Parietal lobe (tissue), 1 donor: ENCODE data around the gene DHDDS. TPM values are rescaled to one million over a fixed set of nuclear protein-coding genes. Genes with fewer than 3 reads are reported as not detected.

Experiments
- total RNA-seq: library from RNA; depleted of rRNA; stranded (reverse); fragments of >200 nt; gene quantifications from one replicate; pipeline ENCODE4 v1.2.3, GENCODE V29; 2014

Gene DHDDS, protein sequence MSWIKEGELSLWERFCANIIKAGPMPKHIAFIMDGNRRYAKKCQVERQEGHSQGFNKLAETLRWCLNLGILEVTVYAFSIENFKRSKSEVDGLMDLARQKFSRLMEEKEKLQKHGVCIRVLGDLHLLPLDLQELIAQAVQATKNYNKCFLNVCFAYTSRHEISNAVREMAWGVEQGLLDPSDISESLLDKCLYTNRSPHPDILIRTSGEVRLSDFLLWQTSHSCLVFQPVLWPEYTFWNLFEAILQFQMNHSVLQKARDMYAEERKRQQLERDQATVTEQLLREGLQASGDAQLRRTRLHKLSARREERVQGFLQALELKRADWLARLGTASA
- 47.6 TPM for total RNA-seq

DNA sequence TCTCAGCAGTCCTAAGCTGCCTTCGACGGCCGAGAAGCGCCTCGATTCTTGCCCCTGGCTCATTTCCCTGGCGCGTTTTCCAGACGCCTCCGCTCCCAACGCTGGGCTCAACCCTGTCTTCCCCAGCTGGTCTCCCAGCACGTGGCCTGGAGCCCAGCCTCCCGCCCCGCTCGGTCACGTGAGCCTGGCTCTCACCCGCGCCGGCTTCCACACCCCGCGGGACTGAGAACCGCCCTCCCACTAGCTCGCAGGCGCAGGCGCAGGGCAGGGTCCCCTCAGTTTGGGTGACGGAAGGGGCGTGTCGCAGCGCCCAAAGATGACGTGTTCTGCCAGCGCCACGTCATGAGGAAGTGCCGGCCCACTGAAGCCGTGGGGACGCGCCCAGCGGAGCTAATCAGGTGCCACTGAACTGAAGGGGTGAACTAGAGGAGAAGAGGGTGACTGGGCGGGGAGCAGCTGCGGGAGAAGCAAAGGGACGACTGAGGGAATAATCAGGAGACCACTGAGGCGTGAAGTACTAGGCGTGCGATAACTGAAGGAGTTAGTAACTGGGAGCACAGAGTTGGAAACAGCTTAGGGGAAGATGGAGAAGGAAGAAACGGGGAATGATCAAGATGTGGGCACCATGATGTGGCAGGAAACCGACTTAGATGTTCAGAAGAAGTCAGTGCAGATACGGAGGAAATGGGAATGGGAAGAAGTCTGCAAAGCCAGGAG is at the start of gene DHDDS:
TSS of gene DHDDS (plus strand) at position 343 of the 717 bp plus-strand sequence. CDS start 625 bp downstream, outside the sequence.

DNA sequence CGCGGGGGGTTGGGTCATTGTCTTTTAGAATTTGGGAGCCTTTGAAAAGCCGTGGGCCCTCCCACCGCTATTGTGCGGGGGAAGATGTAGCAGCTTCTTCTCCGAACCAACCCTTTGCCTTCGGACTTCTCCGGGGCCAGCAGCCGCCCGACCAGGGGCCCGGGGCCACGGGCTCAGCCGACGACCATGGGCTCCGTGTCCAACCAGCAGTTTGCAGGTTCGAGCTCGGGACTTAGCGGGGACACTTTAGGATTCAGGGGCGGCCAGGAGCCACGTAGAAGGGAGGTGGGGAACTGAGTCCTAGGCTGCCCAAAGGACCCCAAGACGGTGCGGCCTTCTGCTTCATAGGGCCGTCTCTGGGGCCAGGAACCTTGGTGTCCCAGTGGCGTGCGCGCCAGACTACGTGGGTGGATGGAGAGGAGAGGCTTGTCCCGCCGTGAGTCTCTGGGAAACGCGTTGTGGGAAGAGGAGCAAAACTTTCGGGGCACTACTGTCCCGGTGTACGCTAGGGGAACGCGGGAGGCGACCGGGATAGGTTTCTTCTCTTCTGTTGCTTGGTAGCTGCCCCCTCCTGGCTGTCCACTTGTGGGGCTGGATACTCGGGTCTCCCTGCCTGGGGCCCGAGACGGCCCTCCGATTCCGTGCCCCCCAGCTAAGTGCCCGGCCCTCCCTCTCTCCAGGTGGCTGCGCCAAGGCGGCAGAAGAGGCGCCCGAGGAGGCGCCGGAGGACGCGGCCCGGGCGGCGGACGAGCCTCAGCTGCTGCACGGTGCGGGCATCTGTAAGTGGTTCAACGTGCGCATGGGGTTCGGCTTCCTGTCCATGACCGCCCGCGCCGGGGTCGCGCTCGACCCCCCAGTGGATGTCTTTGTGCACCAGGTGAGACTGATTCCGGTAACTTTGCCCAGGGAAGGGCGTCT is 21.2 kb upstream of the DHDDS start, which contains the start of gene LIN28A:
TSS of gene LIN28A (plus strand) at position 112 of the 918 bp plus-strand sequence. CDS start at position 187, 75 bp downstream.

GRCh38 chr1:26472320-26472900 is 40.3 kb downstream of the DHDDS start, which contains the start of gene HMGN2:
TSS of gene HMGN2 (plus strand) at chr1:26472440. CDS start at chr1:26472613, 173 bp downstream.

Other genes with a start within 250 kb of the DHDDS start
- not detected for gene CATSPER4, start 241.7 kb upstream of the DHDDS start, total RNA-seq
- 19.4 TPM for gene CEP85, start 198.1 kb upstream of the DHDDS start, total RNA-seq
- 16.6 TPM for gene SH3BGRL3, start 152.2 kb upstream of the DHDDS start, total RNA-seq
- gene UBXN11, start 125.7 kb upstream of the DHDDS start, total RNA-seq, result 9.7 TPM
- not detected for gene CD52, start 114.4 kb upstream of the DHDDS start, total RNA-seq
- gene CRYBG2, start 78.2 kb upstream of the DHDDS start, total RNA-seq, result 0.63 TPM
- gene ZNF683, start 59.6 kb upstream of the DHDDS start, total RNA-seq, result not detected
- not detected for gene LIN28A, start 21.5 kb upstream of the DHDDS start, total RNA-seq
- gene HMGN2, start 40.1 kb downstream of the DHDDS start, total RNA-seq, result 243 TPM
- 3.4 TPM for gene RPS6KA1, start 97.4 kb downstream of the DHDDS start, total RNA-seq